Measurements from ENCODE around the gene SPPL2B. TPM values are rescaled to one million over a fixed set of nuclear protein-coding genes. Genes with fewer than 3 reads are reported as not detected.
A peak's percentile ranks its signal among the peaks of the same experiment; 100 is the strongest.

The SPPL2B gene
- polyA plus RNA-seq, 1 of the 3 experiments (the other 2 are of a cell fraction), result 58.1 TPM

DNA sequence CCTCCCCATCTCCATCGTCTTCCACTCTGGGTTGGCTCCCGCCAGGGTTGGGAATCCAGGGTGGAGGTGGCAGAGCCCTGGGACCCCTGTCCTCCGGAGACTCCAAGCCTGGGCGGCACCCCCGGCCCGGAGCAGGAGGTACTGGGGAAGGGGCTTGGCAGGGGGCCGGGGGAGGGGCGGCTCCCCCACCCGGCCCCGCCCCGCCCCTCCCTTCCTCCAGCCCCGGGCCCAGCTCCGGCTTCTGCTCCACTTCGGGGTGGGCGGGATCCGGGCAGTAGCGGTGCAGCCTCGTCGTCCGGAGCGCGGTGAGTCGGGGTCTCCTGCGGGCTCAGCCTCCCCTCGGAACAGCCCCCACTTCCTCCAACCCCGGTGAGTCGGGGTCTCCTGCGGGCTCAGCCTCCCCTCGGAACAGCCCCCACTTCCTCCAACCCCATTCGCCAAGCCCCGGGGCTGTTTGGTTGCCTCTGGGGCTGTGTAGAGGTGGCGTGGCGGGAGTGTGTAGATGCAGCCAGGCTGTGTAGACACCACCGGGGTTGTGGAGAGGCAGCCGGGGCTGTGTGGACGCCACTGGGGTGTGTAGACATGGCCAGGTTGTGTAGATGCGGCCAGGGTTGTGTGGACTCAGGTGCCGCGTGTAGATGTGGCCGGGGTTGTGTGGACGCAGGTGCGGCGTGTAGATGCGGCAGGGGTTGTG is 31.7 kb downstream of the SPPL2B start, which contains the start of gene TMPRSS9:
TMPRSS9 (plus strand) TSS at position 274 of the 694 bp plus-strand sequence. CDS start 29,521 bp downstream, outside the sequence.
- H4K20me1 ChIP-seq (ENCODE audit: insufficient read depth), result no peaks in the 10 kb centered on the region
- no peak within 1 kb of the TSS for H3K9ac ChIP-seq
- H3K9me2 ChIP-seq, result no peaks in the 10 kb centered on the region
- no peaks in the 10 kb centered on the region for H3K79me2 ChIP-seq (ENCODE audit: insufficient read depth)
- 28% methylated on average over 34 of the region's 44 CpGs for WGBS (ENCODE audit: low lambda C conversion rate)
- H3K36me3 ChIP-seq (replicated peaks in 1 of 2; ENCODE audit: control insufficient read depth in 1 of 2, insufficient read depth in 2 of 2, low read length in 1 of 2), result no peaks in the 10 kb centered on the region
- no peak within 1 kb of the TSS for H3K4me3 ChIP-seq (ENCODE audit: low read depth in 2 of 2, low read length in 1 of 2)
- H3K4me2 ChIP-seq, result no peak within 1 kb of the TSS
- H3K4me1 ChIP-seq (ENCODE audit: control insufficient read depth in 1 of 2, insufficient read depth in 2 of 2, low read depth in 1 of 2, low read length in 1 of 2), result no peaks in the 10 kb centered on the region; a peak in 1 of 4 replicates
- H3K27me3 ChIP-seq (ENCODE audit: insufficient read depth), result peaks cover 21% of the 10 kb centered on the region
- H2AFZ ChIP-seq (ENCODE audit: low read depth), result no peak within 1 kb of the TSS
- ChIA-PET POLR2A (no interaction called here), CTCF (no interaction called here)
- no peaks in the 10 kb centered on the region for H3F3A ChIP-seq (replicated peaks; ENCODE audit: insufficient read depth)
- DNase-seq, result peak; percentile 60
- no peak within 1 kb of the TSS for H3K27ac ChIP-seq (ENCODE audit: low read depth in 2 of 2, low read length in 1 of 2)
- no peaks in the 10 kb centered on the region for H3K9me3 ChIP-seq
- TF ChIP-seq POLR2AphosphoS5 (IDR thresholded peaks at IDR 0.05; ENCODE audit: low read depth, low read length) (no peak), RAD21 (IDR thresholded peaks at IDR 0.05; ENCODE audit: low read length) (no peak), ELF1 (IDR thresholded peaks at IDR 0.05) (no peak), RCOR1 (IDR thresholded peaks at IDR 0.05; ENCODE audit: low read length) (no peak), RXRA (IDR thresholded peaks at IDR 0.05; ENCODE audit: borderline replicate concordance, low read depth) (no peak), SMC3 (IDR thresholded peaks at IDR 0.05; ENCODE audit: low read depth, low read length) (no peak), FOXM1 (IDR thresholded peaks at IDR 0.05; ENCODE audit: low read depth) (no peak), TEAD4 (IDR thresholded peaks at IDR 0.05; ENCODE audit: borderline replicate concordance, insufficient read depth) (no peak), TCF12 (IDR thresholded peaks at IDR 0.05) (no peak), SIN3A (IDR thresholded peaks at IDR 0.05; ENCODE audit: borderline replicate concordance, low read depth, low read length) (no peak), FOSL2 (IDR thresholded peaks at IDR 0.05; ENCODE audit: borderline replicate concordance, low read depth) (no peak), FOXJ3 (CRISPR knock-in tag; IDR thresholded peaks at IDR 0.05) (no peak), MEF2A (IDR thresholded peaks at IDR 0.05; ENCODE audit: borderline replicate concordance, low read depth) (no peak)
- TF ChIP-seq, protein P1, sequence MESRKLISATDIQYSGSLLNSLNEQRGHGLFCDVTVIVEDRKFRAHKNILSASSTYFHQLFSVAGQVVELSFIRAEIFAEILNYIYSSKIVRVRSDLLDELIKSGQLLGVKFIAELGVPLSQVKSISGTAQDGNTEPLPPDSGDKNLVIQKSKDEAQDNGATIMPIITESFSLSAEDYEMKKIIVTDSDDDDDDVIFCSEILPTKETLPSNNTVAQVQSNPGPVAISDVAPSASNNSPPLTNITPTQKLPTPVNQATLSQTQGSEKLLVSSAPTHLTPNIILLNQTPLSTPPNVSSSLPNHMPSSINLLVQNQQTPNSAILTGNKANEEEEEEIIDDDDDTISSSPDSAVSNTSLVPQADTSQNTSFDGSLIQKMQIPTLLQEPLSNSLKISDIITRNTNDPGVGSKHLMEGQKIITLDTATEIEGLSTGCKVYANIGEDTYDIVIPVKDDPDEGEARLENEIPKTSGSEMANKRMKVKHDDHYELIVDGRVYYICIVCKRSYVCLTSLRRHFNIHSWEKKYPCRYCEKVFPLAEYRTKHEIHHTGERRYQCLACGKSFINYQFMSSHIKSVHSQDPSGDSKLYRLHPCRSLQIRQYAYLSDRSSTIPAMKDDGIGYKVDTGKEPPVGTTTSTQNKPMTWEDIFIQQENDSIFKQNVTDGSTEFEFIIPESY (IDR thresholded peaks at IDR 0.05; ENCODE audit: borderline replicate concordance, low read depth), result no peak
- TF ChIP-seq, protein P2, sequence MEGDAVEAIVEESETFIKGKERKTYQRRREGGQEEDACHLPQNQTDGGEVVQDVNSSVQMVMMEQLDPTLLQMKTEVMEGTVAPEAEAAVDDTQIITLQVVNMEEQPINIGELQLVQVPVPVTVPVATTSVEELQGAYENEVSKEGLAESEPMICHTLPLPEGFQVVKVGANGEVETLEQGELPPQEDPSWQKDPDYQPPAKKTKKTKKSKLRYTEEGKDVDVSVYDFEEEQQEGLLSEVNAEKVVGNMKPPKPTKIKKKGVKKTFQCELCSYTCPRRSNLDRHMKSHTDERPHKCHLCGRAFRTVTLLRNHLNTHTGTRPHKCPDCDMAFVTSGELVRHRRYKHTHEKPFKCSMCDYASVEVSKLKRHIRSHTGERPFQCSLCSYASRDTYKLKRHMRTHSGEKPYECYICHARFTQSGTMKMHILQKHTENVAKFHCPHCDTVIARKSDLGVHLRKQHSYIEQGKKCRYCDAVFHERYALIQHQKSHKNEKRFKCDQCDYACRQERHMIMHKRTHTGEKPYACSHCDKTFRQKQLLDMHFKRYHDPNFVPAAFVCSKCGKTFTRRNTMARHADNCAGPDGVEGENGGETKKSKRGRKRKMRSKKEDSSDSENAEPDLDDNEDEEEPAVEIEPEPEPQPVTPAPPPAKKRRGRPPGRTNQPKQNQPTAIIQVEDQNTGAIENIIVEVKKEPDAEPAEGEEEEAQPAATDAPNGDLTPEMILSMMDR (IDR thresholded peaks at IDR 0.05), result no peak
- TF ChIP-seq, protein P3, sequence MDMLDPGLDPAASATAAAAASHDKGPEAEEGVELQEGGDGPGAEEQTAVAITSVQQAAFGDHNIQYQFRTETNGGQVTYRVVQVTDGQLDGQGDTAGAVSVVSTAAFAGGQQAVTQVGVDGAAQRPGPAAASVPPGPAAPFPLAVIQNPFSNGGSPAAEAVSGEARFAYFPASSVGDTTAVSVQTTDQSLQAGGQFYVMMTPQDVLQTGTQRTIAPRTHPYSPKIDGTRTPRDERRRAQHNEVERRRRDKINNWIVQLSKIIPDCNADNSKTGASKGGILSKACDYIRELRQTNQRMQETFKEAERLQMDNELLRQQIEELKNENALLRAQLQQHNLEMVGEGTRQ (IDR thresholded peaks at IDR 0.05; ENCODE audit: borderline replicate concordance, low read depth, low read length), result no peak
- TF ChIP-seq, protein P4, sequence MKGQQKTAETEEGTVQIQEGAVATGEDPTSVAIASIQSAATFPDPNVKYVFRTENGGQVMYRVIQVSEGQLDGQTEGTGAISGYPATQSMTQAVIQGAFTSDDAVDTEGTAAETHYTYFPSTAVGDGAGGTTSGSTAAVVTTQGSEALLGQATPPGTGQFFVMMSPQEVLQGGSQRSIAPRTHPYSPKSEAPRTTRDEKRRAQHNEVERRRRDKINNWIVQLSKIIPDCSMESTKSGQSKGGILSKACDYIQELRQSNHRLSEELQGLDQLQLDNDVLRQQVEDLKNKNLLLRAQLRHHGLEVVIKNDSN (IDR thresholded peaks at IDR 0.05; ENCODE audit: borderline replicate concordance, low read depth), result no peak
